HEK293 (cell line): ENCODE results near the gene COPS9.

Experiments
- CTCF ChIA-PET: fragments of 350-600 bp; formaldehyde crosslinking; extraction: SDS; loops from one replicate; lab custom pipeline; 2021; ENCODE audit warnings: antibody characterized with exemption; lab: Yijun Ruan, JAX
- POLR2A ChIA-PET: fragments of 300-600 bp; formaldehyde crosslinking; extraction: SDS; loops from one replicate; lab custom pipeline; 2020; ENCODE audit warnings: antibody characterized with exemption, inconsistent platforms; lab: Yijun Ruan, JAX
- H3K27ac ChIP-seq: fragments of 200-500 bp; sonication (Bioruptor generic); 2 replicates; pipeline ENCODE4 v1.5.1; 2014; ENCODE audit warnings: low read depth, low read length, control low read depth, inconsistent platforms; ENCODE audit errors: extremely low read depth
- H3K36me3 ChIP-seq, 2 experiments: fragments of 200-500 bp in 1 of 2; sonication (Bioruptor generic) in 1 of 2; 1 replicate in 1 of 2; 2 replicates in 1 of 2; pipeline ENCODE4 v1.5.1; 2014 to 2017; ENCODE audit warnings: inconsistent platforms in 2 of 2, low read length in 2 of 2; ENCODE audit not compliant: control insufficient read depth in 2 of 2, insufficient read depth in 1 of 2
- H3K4me1 ChIP-seq: fragments of 200-500 bp; sonication (Bioruptor generic); 2 replicates; pipeline ENCODE4 v1.5.1; 2014; ENCODE audit warnings: mild to moderate bottlenecking, low read length, inconsistent platforms; ENCODE audit not compliant: control insufficient read depth, insufficient read depth
- H3K4me3 ChIP-seq: 2 replicates; pipeline ENCODE4 v1.5.1; 2011; ENCODE audit warnings: low read depth, mild to moderate bottlenecking, control low read depth, low read length, moderate library complexity
- H3K9me3 ChIP-seq: fragments of 200-500 bp; sonication (Bioruptor generic); 2 replicates; pipeline ENCODE4 v1.5.1; 2014; ENCODE audit warnings: low read depth, low read length, inconsistent platforms; ENCODE audit not compliant: control insufficient read depth, insufficient read depth
- BCL6B ChIP-seq: fragments of 450-650 bp; formaldehyde crosslinking; IDR thresholded peaks from 2 replicates; pipeline ENCODE4 v1.5.1; 2017; ENCODE audit warnings: missing biosample characterization, missing genetic modification characterization
- EGR2 ChIP-seq: fragments of 450-650 bp; formaldehyde crosslinking; IDR thresholded peaks from 2 replicates; pipeline ENCODE4 v1.5.1; 2016; ENCODE audit warnings: low read depth, missing biosample characterization, missing genetic modification characterization
- PATZ1 ChIP-seq: fragments of 450-650 bp; formaldehyde crosslinking; IDR thresholded peaks from 2 replicates; pipeline ENCODE4 v1.5.1; 2016; ENCODE audit warnings: missing biosample characterization, missing genetic modification characterization
- YY1 ChIP-seq: fragments of 450-650 bp; formaldehyde crosslinking; IDR thresholded peaks from 2 replicates; pipeline ENCODE4 v1.5.1; 2018; ENCODE audit warnings: missing biosample characterization, missing genetic modification characterization
- ZEB2 ChIP-seq: fragments of 450-650 bp; formaldehyde crosslinking; IDR thresholded peaks from 2 replicates; pipeline ENCODE4 v1.5.1; 2016; ENCODE audit warnings: missing biosample characterization, missing genetic modification characterization
- ZNF18 ChIP-seq: fragments of 450-650 bp; formaldehyde crosslinking; IDR thresholded peaks from 2 replicates; pipeline ENCODE4 v1.5.1; 2016; ENCODE audit warnings: missing biosample characterization, missing genetic modification characterization
- ZNF37A ChIP-seq: fragments of 450-650 bp; IDR thresholded peaks from 2 replicates; pipeline ENCODE4 v1.5.1; 2018; ENCODE audit warnings: missing biosample characterization, missing genetic modification characterization
- ZNF394 ChIP-seq: fragments of 450-650 bp; formaldehyde crosslinking; IDR thresholded peaks from 2 replicates; pipeline ENCODE4 v1.5.1; 2016; ENCODE audit warnings: missing biosample characterization, missing genetic modification characterization, mild to moderate bottlenecking, moderate library complexity, borderline replicate concordance
- ZNF449 ChIP-seq: fragments of 450-650 bp; formaldehyde crosslinking; IDR thresholded peaks from 2 replicates; pipeline ENCODE4 v1.5.1; 2017; ENCODE audit warnings: missing biosample characterization, mild to moderate bottlenecking, missing genetic modification characterization, moderate library complexity
- ZNF488 ChIP-seq: fragments of 450-650 bp; formaldehyde crosslinking; IDR thresholded peaks from 2 replicates; pipeline ENCODE4 v1.5.1; 2016; ENCODE audit warnings: missing biosample characterization, missing genetic modification characterization
- ZNF518A ChIP-seq: fragments of 450-650 bp; formaldehyde crosslinking; conservative IDR thresholded peaks from 2 replicates; pipeline ENCODE4 v1.5.1; 2016; ENCODE audit warnings: low read depth, missing biosample characterization, missing genetic modification characterization
- ZSCAN23 ChIP-seq: fragments of 450-650 bp; formaldehyde crosslinking; IDR thresholded peaks from 2 replicates; pipeline ENCODE4 v1.5.1; 2016; ENCODE audit warnings: missing biosample characterization, missing genetic modification characterization
- ZXDB ChIP-seq: fragments of 450-650 bp; formaldehyde crosslinking; IDR thresholded peaks from 2 replicates; pipeline ENCODE4 v1.5.1; 2016; ENCODE audit warnings: missing biosample characterization, missing genetic modification characterization

The COPS9 gene

GRCh38 chr2:240169486-240170353 lies 33.6 kb upstream of the COPS9 start:
- POLR2A ChIA-PET, result no interaction called here
- Histone ChIP-seq H3K4me1 (peaks cover 5% of the 10 kb centered on the region), H3K9me3 (no peaks in the 10 kb centered on the region), H3K4me3 (no peak overlapping the region), H3K36me3 (no peaks in the 10 kb centered on the region), H3K27ac (no peak overlapping the region)
- TF ChIP-seq ZNF18, result no peak
- TF ChIP-seq ZSCAN23 (tag by site-specific recombination), result no peak
- TF ChIP-seq ZNF449 (tag by site-specific recombination), result no peak
- no peak for TF ChIP-seq PATZ1 (tag by site-specific recombination)
- TF ChIP-seq ZXDB, result no peak
- TF ChIP-seq ZNF488 (tag by site-specific recombination), result no peak
- TF ChIP-seq BCL6B (tag by site-specific recombination), result no peak
- TF ChIP-seq ZNF37A (tag by site-specific recombination), result no peak
- CTCF ChIA-PET, result no interaction called here

GRCh38 chr2:240168546-240169361 lies 32.6 kb upstream of the COPS9 start:
- Histone ChIP-seq H3K4me1 (peaks cover 5% of the 10 kb centered on the region), H3K9me3 (no peaks in the 10 kb centered on the region), H3K4me3 (no peak overlapping the region), H3K27ac (no peak overlapping the region), H3K36me3 (no peaks in the 10 kb centered on the region)
- TF ChIP-seq EGR2 (tag by site-specific recombination) (no peak), ZNF394 (tag by site-specific recombination) (no peak), ZNF518A (no peak), YY1 (tag by site-specific recombination) (no peak), ZEB2 (tag by site-specific recombination) (no peak)
- CTCF ChIA-PET, result interaction anchor here (0.6 kb wide), 1 partner anchor 9 kb away, joined by 4 read pairs; no protein-coding TSS in a partner anchor
- POLR2A ChIA-PET, result interaction anchor here (0.5 kb wide), 1 partner anchor 80 kb away, joined by 3 read pairs; no protein-coding TSS in a partner anchor
